HG03571 (cell line): ENCODE measurements around the gene MRPL33.

Experiments used
- ATAC-seq: cut with Tn5 transposase; IDR thresholded peaks from one replicate; pipeline ENCODE4 v1.9.1; 2021; ENCODE audit not compliant: unreplicated experiment

MRPL33 gene

DNA sequence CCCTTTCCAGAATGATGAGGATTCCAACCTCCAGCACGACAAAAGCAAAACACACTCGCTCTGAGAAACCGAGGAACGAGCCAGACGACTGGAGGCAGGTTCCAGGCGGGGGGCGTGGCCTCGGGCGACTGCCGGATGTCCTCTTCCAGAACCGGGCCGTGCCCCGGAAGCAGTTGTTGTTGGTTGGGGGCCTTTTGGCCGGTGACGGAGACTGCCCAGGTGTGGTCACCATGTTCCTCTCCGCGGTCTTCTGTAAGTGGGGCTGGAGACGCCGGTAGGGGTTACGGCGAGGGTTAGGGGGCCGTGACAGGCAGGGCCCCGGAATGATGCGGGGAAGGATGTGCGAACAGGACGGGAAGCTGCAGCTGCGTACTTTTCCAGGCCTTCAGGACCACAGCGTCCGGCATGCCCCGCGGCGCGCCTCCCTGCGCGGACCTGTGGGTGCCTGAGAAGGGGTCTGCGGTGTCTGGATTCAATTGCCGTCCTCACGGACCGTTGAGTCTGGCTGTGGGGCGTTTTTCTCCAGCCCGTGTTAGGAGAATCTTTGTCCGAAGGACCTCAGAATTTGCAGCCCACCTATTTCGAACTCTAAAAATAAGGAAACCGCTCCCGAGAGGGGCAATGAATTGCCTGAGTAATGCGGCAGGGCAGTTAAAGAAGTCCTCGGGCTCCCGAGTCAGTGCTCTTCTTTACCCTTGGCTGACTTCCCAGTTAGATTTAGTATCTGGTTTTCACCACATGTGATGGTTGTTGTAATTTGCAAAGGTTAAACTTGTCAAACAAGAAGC is at the start of gene MRPL33:
Gene MRPL33, plus strand, starts transcription at position 172 of the 788 bp plus-strand sequence. Its CDS starts 59 bp downstream, at position 231.
- ATAC-seq, result peak; percentile 95

DNA sequence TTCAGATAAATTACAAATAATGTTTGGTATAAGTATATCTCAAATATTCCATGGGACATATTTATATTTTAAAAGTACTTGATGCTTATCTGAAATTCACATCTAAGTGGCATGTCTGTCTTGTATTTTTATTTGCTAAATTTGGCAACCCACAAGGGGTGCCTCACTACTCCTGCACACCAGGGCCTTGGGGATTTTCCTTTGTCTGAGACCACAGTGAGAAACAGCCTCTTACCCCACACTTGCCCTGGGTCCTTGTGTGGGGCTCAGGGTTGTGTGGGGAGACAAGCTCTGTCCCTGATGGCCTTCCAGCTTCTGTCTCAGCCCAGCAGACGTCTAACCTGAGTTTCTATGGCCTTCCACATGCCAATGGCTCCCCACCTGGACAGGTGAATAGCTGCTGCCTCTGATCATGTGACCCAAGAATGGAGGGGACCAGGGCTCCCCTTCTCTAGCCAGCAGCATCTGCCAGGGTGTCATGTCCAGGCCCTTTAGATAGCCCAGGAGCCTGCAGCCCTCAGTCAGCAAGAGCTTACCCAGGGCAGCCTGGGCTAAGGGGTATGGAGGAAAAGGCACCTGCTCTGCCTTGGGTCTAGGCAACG is 49.5 kb upstream of the MRPL33 start:
- ATAC-seq, result no peak

GRCh38 chr2:27723372-27724144 is 48.0 kb upstream of the MRPL33 start:
- ATAC-seq, result no peak

GRCh38 chr2:27724191-27724590 is 47.3 kb upstream of the MRPL33 start:
- no peak for ATAC-seq

GRCh38 chr2:27724905-27725701 is 46.4 kb upstream of the MRPL33 start:
- no peak for ATAC-seq

GRCh38 chr2:27727257-27727656 is 44.3 kb upstream of the MRPL33 start:
- no peak for ATAC-seq

DNA sequence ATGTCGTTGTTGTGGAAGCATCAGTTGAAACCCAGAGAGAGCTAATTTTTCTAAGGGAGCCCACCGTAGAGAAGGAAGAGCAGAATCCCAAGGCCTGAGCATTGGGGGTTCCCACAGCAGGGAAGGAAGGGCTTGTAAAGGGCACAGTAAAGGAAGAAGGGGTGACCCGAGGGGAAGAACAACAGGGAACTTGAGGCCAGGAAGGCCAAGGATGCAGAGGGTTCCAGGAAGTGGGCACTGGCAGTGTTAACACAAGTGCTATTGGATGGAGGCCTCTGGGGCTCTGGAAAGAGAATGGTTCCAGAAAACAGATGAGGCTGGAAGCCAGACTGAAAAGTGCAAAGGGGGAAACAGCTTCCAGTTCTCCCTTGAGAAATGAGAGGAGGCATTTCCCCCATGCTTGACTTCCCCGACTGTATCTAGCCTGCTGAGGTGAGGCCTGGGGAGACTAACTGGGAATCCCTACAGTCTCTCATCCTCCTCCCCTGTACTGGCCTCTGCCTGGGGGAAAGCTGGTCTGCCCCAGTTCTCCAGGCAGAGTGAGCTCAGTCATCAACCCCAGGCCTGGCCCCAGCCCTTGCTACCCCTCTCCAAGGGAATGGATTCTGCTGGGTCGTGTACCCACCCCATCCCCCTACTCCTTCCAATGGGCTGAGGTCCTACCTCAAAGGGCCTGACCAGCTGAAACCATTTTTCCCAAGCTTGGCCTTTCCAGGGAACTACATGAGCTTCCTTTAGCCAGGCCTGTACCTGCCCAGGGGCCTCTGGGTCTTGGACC is 43.2 kb upstream of the MRPL33 start:
- no peak for ATAC-seq

DNA sequence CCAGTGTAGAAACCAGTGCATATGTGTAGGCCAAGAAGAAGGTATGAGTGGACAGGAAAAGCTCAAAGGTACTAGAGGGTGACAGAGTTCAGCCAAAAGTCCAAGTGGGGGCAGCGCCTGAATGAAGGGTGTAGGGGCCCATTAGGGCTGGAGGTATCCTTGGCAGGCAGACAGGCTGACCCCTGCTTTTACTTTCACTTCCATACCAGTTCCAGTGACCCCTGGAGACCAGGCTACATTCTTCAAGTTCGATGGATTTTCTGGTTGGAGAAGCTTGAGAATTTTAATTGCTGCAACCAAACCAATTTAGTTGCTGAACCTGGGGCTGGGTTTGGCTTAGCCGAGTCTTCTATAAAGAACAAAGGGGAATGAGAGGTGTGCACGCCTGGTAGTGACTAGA is 42.3 kb upstream of the MRPL33 start:
- no peak for ATAC-seq

GRCh38 chr2:27729614-27730013 is 41.9 kb upstream of the MRPL33 start:
- ATAC-seq, result no peak

DNA sequence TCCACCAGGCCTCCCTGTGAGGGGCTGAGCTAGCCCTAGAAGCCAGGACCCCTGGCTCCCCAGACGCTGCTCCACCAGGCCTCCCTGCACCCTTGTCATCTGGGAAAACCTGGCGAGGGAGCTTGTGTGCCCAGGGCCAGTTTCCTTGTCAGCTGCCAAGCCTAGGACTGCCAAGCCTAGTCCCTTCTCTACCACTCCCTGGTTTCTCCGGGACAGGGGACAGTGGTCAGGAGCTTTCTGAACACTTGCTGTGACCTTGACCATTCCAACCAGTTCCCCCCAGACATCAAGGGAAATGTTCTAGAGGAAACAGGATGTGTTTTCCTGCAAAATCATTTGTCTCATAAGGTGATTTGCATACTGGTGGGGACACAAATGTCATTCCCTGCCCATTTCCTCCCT is 41.3 kb upstream of the MRPL33 start:
- ATAC-seq, result no peak

DNA sequence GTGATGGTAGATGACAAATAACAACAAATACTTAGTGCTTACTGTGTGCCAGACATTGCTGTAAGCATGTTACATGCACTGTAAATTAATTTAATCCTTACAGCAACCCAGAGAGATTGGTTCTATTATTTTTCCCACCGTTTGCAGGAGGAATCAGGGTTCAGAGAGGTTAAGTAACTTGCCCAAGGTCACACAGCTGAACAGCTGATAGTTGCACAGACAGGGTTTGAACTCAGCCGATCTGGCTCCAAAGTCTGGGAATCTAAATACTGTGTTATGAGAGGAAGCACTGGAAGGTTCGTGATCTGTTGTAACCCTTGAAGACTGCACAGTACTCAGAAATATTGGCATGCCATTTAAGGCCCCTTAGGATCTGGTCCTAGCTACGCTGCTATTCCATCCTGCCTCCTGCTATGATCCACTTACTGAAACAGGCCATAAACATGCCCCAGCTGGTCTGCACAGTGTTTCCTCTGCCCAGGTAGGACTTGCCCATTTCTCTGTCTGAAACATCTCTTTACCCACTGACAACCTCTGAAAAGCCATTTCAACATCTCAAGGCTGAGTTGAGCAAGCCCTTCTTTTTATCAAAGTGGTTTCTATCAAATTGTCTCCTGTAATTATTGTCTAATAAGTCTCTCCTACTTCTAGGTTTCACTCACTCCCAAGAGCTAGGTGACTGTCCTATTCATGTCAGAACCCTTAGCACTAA is 40.4 kb upstream of the MRPL33 start:
- no peak for ATAC-seq

DNA sequence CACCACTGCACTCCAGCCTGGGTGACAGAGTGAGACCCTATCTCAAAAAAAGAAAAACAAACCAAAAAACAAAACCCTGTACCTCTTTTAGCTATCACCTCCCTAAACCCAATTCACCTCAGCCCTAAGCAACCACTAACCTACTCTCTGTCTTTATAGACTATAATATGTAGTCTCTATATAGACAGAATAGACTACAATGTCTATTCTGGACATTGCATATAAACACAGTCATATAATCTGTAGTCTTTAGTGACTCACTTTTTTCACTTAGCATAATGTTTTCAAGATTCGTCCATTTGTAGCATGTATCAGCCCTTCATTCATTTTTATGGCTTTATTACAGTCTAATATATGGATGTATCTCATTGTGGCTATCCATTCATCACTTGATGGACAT is 37.2 kb upstream of the MRPL33 start:
- no peak for ATAC-seq

- no peak for ATAC-seq
Observed at GRCh38 chr2:27735263-27735904, 36.1 kb upstream of the MRPL33 start.

DNA sequence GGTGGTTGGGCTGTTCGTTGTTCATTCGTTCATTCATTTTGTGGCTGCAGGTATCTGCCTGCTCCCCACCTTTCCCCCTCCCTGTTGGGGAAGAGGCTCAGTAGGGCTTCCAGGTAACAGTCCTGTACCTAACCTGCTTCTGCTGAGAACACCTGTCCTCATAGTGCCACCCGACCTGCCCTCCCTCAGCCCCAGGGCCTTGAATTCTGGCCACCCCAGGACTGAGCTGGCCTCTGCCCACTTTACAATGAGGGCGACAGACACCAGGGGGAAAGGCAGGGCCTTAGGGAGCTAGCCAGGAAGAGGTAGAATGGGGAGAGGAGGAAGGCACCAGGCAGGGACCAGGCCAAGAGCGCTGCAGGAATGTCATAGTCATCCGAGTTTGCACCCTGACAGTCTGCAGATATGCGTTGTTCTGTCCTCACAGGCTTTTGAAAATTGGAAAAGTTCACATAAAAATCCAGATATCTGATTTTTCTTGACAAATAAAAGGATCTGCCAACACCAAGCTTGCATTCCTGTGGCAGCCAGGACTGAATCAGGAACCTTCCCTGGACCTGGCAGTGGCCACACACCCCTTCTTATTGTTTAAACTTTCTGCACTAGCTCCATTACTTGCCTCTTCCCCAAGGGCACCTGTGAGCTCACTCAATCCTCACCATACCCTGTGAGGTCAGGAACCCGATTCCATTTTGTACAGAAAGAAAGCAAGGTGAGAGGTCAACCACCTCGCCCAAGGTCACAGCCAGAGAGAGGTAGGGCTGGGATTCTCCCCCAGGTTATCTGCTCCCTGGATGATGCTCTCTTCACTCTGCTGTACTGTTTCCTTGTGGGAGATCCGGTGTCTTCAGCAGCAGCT is 35.3 kb upstream of the MRPL33 start:
- ATAC-seq, result no peak

- no peak for ATAC-seq
Observed at GRCh38 chr2:27736890-27737204, 34.7 kb upstream of the MRPL33 start.

DNA sequence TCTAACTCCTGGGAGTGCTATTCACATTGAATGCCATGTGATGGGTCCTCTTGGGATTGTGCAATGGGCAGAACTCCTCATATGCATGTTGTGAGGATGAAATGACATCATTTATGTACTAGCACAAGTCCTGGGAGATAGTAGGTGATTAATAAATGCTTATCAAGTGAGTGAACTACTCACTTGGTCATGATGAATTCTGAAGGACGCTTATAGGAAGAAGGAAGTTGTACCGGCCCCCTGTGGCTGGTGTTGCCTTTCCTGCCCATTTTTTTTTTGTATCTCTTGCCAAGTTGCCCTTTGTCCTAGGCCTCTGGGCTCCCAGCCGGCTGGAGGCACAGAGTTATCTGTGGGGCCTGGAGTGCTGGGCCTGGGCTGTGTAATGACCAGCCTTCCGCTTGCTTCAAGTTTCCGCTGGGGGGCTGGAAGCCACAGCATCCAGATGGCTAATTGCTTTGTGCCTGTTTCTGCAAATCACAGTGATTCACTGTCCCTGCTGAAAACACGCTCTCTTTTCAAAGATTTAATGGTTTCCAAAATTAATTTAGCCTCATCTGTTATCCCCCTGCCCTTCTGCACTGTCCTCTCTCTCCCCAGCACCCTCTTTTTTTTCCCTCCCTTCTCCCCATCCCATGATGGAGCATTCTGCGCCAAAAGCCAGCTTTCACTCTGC is 33.7 kb upstream of the MRPL33 start:
- ATAC-seq, result no peak

- no peak for ATAC-seq
Observed at GRCh38 chr2:27738349-27739057, 33.0 kb upstream of the MRPL33 start.
